NCI-H2196 (cell line): Measurements from ENCODE around the gene ATAD1.
"Not testable (repeated sequence)": the region's sequence is repeated elsewhere in the genome, so short reads cannot be mapped to it uniquely, and the experiment has no call there.

ENCODE experiments used
- DNase-seq: peaks from one replicate; lab custom pipeline; 2025; ENCODE audit not compliant: unreplicated experiment; lab: John Stamatoyannopoulos, UW

The ATAD1 gene

GRCh38 chr10:87760195-87760905, 57.7 kb downstream of the ATAD1 start:
- DNase-seq, result no peak

DNA sequence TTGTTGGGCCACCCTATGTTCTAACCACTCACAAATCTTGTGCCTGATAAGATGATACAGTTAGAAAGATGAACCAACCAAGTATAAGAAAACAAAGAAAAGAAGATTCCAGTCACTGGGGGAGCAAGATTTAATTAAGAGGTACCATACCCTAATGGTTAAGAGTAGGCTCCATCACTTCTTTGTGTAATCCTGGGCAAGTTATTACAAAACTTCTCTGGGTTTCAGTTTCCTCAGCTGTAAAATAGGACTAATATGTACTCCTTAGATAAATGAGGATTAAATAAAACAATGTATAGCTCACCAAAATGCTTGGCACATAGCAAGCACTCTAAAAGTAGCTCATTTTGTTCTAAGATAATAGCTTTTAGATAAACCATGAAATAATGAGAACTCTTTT, 58.5 kb downstream of the ATAD1 start:
- no peak for DNase-seq

DNA sequence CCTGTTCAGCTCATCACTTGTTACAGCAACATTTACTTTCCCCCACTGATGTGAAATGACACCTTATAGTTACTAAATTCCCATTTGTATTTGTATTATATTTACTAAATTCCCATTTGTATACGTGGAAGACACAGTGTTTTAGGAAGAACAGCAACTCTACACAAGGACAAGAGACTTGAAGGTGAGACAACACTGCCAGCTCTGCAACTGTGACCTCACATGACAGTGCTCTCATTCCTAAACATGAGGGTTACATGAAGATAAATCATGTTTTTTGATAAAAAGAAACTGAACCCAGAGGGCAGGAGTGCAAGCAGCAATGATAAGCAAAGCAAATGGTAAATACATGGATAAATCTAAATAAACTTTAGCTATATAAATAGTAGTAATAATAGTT, 60.3 kb downstream of the ATAD1 start:
- no peak for DNase-seq

GRCh38 chr10:87753995-87754866, 63.8 kb downstream of the ATAD1 start:
- DNase-seq, result no peak

- no peak for DNase-seq
Measured at GRCh38 chr10:87752566-87752965, 65.5 kb downstream of the ATAD1 start.

- no peak for DNase-seq
Measured at GRCh38 chr10:87751274-87751673, 66.8 kb downstream of the ATAD1 start.

DNA sequence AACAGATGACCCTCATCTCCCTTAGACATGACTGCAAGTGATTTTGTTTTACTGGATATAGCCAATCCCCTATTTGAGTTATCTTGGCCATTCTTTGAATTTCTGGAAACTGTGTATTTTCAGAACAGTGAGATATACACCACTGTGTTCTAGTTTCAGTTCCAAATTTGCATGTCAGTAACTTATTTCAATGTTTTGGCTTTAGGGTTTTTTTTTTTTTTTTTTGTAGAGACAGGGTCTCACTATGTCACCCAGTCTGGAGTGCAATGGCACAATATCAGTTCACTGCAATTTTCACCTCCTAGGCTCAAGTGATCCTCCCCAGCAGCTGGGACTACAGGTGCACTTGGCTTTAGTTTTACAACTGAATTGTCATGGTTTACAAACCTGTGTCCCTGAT, 67.2 kb downstream of the ATAD1 start:
- no peak for DNase-seq

DNA sequence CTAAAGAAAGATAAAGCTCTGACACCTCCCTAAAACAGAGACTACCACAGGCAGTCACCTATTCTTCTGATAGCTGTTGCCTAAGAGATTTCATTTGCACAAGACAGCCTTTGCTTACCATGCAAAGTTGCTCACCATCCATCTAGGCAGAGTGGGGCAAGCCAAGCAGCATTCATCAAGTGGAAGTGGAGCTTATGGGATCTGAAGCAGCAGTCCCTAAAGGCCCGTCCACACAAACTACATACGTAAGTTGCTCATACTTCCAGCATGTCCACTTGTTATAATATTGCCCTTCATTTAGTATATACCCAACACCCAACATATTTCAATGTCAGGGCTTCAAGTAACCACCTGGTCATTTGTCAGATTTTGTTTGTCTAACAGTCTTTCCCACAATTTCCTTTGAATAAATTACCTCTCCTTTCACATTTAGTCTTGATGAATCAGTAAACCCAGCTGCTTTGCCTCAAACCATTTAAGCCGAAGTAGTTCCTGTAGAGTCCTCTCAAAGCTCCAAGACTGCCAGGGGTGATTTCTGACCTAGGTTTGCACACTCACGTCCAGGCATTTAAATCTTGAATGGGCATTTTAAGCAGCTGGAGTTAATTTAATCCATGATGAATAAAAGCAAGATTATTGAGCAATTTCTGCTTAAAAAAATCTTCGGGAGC, 67.9 kb downstream of the ATAD1 start:
- DNase-seq, result no peak

DNA sequence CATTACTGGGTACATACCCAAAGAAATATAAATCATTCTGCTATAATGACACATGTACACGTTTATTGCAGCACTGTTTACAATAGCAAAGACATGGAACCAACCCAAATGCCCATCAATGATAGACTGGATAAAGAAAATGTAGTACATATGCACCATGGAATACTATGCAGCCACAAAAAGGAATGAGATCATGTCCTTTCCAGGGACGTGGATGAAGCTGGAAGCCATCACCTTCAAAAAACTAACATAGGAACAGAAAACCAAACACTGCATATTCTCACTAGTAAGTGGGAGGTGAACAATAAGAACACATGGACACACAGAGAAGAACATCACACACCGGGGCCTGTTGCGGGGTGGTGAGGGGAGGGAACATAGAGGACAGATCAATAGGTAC, 69.8 kb downstream of the ATAD1 start:
- DNase-seq, result not testable (repeated sequence)

DNA sequence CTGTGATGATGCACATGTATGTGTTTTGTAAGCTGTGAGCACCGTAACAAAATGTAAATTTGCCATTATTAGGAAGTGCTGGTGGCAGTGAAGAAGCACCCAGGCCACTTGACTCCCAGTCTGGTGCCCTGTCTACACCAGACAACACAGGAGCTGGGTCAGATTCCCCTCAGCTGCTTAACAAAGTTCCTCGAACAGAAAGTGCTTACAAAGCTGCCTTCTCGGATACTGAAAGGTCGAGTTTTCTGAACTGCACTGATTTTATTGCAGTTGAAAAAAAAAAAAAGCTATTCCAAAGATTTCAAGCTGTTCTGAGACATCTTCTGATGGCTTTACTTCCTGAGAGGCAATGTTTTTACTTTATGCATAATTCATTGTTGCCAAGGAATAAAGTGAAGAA, 71.1 kb downstream of the ATAD1 start:
- no peak for DNase-seq

- no peak for DNase-seq
Measured at GRCh38 chr10:87744606-87745005, 73.4 kb downstream of the ATAD1 start.

GRCh38 chr10:87742992-87743610, 74.9 kb downstream of the ATAD1 start:
- not testable (repeated sequence) for DNase-seq

DNA sequence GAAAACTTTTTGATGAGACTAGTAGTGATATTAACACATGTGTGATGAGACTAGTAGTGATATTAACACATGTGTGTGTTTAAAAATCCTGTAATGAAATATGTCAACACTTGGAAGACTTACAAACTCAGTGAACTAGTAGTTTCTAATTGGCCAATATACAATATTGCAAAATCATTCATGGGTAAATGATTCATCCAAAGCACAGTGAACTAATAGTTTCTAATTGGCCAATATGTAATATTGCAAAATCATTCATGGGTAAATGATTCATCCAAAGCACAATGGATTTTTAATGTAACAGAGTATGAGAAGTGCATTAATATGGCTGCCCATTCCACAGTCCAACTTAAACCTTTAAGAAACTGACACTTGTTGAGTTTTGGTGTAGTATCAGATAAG, 77.8 kb downstream of the ATAD1 start:
- no peak for DNase-seq

DNA sequence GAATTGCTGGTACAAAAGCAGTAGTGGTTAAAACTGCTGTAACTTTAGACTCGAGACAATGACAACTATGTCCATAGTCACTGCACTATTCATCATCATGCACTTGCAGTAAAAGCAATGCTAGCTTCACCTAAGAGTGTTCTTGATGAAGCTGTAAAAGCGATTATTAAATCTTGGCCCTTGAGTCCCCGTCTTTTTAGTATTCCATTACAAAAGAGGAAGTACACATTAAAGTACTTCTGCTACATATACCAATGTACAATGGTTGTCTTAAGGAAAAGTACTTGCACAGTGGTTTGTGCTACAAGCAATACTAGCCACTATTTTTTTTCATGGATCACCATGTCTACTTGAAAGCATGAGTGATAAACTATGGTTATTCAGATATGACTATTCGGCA, 78.3 kb downstream of the ATAD1 start:
- DNase-seq, result no peak

DNA sequence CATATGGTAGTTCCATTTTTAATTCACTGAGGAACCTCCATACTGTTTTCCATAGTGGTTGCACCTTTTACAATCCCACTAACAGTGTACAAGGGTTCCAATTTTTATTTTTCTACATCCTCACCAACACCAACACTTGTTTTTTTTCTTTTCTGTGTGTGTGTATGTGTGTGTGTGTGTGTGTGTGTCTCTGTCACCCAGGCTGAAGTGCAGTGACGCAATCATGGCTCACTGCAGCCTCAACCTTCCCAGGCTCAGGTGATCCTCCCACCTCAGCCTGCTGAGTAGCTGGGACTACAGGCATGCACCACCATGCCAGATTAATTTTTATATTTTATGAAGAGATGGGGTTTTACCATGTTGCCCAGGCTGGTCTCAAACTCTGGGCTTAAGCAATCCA, 79.8 kb downstream of the ATAD1 start:
- DNase-seq, result not testable (repeated sequence)

- peak; percentile 1 for DNase-seq
Measured at GRCh38 chr10:87734987-87735827, 82.8 kb downstream of the ATAD1 start.

DNA sequence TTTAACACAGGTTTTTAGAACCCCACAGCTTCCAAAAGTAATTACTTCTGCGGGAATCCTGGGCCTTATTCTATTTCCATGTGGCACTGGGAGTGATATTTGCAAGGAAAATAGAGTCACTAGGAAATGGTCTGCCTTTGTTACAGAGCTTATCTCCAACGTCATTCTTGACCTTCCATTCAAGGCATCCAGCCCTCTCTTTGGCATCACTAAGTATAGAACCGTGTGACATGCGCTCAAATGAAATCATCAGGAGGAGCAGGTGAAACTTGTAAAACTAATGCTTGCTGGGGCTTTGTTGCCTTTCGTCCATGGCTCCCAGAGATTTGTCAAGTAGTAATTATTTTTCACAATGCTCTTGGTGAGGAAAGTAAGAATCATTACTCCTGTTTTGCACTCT, 84.9 kb downstream of the ATAD1 start:
- DNase-seq, result no peak

GRCh38 chr10:87729940-87730339, 88.1 kb downstream of the ATAD1 start:
- no peak for DNase-seq

GRCh38 chr10:87724789-87725188, 93.2 kb downstream of the ATAD1 start:
- no peak for DNase-seq

GRCh38 chr10:87723500-87723899, 94.5 kb downstream of the ATAD1 start:
- DNase-seq, result no peak

DNA sequence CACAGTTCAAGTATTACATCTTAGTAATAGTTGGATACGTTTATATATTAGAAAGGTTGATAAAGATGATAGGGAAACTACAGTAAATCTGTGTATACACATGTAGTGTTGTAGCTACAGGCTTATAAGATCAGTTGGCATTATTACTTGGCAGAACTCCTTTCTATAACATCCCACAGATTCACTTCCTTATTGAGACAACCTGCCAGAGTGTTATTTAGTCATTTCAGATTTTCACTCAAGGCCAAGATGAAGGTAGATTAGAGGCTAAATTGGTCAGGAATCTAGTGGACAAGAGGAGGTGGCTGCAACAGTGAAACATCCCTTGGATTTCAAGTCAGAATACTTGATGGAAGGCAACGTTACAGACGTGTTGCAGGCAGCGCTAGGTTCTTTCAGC, 95.3 kb downstream of the ATAD1 start:
- DNase-seq, result no peak
